HG02588 (cell line): ENCODE data around the gene ASPM.
A peak's percentile ranks its signal among the peaks of the same experiment; 100 is the strongest.

ENCODE experiments used
- ATAC-seq: cut with Tn5 transposase; IDR thresholded peaks from one replicate; pipeline ENCODE4 v1.9.1; 2021; ENCODE audit warnings: mild to moderate bottlenecking, moderate library complexity; ENCODE audit not compliant: unreplicated experiment

Gene ASPM, protein sequence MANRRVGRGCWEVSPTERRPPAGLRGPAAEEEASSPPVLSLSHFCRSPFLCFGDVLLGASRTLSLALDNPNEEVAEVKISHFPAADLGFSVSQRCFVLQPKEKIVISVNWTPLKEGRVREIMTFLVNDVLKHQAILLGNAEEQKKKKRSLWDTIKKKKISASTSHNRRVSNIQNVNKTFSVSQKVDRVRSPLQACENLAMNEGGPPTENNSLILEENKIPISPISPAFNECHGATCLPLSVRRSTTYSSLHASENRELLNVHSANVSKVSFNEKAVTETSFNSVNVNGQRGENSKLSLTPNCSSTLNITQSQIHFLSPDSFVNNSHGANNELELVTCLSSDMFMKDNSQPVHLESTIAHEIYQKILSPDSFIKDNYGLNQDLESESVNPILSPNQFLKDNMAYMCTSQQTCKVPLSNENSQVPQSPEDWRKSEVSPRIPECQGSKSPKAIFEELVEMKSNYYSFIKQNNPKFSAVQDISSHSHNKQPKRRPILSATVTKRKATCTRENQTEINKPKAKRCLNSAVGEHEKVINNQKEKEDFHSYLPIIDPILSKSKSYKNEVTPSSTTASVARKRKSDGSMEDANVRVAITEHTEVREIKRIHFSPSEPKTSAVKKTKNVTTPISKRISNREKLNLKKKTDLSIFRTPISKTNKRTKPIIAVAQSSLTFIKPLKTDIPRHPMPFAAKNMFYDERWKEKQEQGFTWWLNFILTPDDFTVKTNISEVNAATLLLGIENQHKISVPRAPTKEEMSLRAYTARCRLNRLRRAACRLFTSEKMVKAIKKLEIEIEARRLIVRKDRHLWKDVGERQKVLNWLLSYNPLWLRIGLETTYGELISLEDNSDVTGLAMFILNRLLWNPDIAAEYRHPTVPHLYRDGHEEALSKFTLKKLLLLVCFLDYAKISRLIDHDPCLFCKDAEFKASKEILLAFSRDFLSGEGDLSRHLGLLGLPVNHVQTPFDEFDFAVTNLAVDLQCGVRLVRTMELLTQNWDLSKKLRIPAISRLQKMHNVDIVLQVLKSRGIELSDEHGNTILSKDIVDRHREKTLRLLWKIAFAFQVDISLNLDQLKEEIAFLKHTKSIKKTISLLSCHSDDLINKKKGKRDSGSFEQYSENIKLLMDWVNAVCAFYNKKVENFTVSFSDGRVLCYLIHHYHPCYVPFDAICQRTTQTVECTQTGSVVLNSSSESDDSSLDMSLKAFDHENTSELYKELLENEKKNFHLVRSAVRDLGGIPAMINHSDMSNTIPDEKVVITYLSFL (N-terminal part only)

GRCh38 chr1:197146101-197147095 lies at the start of gene ASPM:
Gene ASPM (minus strand): TSS chr1:197146669. CDS start chr1:197146437, 232 bp downstream.
- ATAC-seq: peak; percentile 99

- no peak for ATAC-seq
Measured at GRCh38 chr1:197195100-197195499, 48.6 kb upstream of the ASPM start.

DNA sequence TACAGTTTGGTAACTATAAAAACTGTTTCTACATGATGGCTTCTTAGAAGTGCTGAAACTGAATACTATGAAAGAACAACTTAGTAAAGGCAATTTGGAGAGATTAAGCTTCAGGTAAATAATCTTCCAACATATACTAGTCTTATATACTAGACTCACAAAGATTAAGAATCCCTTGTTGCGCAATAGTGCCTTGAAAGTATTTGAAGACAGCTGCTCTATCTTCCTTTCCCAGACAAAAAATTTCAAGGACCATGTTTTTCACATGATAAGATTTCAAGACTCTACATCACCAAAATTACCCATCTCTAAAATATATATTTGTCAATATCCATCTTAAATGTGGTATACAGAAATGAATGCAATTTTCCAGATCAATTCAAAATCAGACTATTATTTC lies 37.7 kb upstream of the ASPM start:
- ATAC-seq: no peak

GRCh38 chr1:197183195-197183748 lies 36.8 kb upstream of the ASPM start:
- no peak for ATAC-seq

DNA sequence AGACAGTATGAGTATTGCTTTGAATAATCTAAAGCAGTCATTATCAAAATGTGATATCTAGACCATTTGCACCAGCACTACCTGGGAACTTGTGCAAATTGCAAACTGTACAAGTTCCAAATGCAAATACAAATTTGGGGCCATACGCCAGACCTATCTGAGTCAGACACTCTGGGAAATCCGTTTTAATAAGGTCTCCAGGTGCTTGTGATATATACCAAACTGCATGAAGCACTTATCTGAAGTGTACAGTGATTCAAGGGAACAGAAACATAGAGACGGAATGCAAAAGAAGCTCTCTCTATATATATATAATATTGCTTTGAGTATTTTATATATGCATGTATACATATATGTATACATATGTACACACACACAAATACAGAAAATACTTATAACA lies 36.2 kb upstream of the ASPM start:
- no peak for ATAC-seq

DNA sequence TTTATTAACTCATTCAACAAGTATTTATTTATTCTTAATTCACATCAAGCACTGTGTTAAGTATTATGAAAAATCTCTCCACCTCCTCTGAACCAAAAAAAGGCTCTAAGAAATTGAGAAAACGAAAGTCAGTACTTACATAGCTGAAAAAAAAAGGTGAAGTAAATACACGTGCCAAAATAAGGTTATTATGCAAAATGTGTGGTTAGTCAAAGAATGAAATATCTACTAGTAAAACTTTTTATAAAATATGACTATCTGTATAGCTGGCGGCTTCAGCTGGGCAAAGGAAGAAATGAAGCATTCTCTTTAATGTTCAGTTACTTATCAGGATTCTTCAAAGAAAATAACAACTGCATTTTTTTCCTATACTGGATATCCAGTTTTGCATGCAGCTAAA lies 35.5 kb upstream of the ASPM start:
- ATAC-seq: peak; percentile 57

GRCh38 chr1:197180252-197180878 lies 33.9 kb upstream of the ASPM start:
- ATAC-seq: peak; percentile 54

GRCh38 chr1:197178998-197179397 lies 32.5 kb upstream of the ASPM start:
- peak; percentile 47 for ATAC-seq

GRCh38 chr1:197174818-197175217 lies 28.3 kb upstream of the ASPM start:
- no peak for ATAC-seq

DNA sequence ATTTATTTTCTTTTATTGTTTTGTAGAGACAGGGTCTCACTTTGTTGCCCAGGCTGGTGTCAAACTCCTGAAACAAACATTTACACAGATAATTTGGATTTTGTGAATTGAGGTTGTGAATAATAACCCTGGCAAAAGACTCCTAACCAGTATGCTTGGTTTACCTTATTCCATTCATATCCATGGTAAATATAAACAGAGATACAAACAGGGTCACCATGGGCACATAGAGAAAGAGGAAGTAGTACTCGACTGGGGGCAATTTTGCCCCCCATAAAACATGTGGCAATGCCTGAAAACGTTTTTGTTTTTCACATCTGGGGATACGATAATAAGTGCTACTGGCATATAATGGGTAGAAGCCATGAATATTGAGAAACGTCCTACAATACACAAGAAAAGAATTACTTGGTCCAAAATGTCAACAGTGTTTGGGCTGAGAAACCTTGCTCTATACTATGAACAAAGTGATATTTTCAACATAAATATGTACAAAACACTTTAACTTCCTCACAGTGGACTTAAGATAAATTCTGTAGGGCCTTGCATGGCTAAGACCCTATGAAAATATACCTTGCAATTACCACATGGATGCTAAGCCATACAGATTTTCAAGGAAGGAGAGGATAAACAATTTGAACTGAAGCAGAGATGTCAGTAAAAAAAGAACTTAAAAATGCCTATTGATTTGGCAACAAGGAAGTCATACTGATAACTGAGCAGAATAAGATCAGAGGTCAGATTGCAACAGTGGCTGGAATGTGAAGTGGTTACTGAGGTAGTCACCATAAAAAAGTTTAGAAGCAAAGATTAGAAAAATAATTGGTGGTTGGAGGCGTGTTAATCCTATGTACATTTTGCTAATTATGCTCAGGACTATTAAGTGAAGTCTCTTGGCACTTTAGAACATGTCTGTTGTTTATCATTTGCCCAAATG lies 27.4 kb upstream of the ASPM start:
- ATAC-seq: no peak

DNA sequence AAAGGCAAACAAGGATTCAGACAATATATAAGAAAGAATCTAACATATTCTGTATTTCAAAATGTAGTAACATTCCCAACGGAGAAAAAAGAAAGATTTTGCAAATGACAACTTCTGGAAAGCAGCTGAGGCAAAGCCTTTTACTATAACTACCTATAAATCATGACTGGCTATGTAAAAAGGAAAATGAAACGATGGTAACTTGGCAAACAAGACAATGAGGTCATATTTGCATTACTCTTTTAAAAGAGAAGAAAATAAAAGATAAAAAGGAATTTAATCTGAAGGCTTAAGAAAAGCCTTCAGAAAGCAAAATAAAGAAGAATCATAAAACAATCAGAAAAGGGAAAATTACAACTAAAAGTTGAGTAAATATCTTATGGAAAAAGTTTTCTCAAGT lies 25.1 kb upstream of the ASPM start:
- ATAC-seq: no peak

DNA sequence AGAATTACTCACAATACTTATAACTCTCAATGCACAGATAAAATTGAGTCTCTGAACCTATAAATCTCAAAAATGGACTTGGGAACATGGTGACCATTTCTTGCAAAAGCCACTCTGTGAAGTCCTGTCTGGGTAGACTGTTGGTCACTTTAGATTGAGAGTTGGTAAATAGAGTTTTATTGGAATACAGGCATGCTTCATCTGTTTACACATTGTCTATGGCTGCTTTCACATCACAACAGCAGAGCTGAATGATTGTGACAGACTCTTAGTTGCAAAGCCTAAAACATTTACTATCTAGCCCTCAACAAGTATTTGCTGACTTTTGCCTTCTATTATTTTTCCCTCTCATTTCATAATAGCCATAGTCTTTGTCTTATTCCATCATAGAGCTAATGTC lies 24.1 kb upstream of the ASPM start:
- no peak for ATAC-seq

- no peak for ATAC-seq
Measured at GRCh38 chr1:197159461-197159860, 13.0 kb upstream of the ASPM start.

DNA sequence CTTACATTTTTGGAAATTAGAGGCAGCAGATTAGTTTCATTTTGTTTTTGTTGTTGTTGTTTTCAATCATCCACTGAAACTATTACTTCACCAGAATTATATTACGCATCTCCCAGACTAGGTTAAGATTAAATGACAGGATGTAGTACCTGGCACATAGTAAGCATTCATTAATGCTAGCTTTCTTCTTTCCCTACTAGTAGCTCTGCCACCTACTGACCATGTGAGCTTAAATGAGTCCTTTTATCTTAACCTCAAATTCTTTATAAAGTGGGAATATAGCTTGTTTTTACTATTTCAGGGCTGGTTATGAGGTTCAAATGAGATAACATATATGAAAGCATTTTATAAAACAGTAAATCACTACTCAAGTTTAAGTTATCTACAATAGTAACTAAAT lies 10.2 kb upstream of the ASPM start:
- ATAC-seq: no peak

DNA sequence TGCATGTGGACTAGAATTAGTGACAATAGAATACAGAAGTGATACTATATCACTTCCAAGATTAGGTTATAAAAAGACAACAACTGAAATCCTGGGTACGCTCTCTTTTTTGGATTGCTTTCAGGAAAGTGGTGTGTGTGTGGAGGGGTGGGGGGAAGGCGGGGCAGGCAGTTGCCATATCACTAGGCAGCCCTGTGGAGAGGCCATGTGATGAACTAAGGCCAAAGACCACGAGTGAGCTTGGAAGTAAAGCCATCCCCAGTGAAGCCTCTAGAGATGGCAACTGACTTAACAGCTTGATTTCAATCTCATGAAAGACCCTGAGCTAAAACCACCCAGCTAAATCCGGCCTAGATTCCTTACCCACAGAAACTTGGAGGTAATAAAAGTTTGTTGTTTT lies 6.2 kb upstream of the ASPM start:
- ATAC-seq: no peak

GRCh38 chr1:197151185-197151584 lies 4.7 kb upstream of the ASPM start:
- no peak for ATAC-seq

- no peak for ATAC-seq
Measured at GRCh38 chr1:197150336-197151005, 4.0 kb upstream of the ASPM start.

- ATAC-seq: no peak
Measured at GRCh38 chr1:197149340-197149739, 2.9 kb upstream of the ASPM start.
